Activated T-cell treated with anti-CD3 and anti-CD28 coated beads, Interleukin-2, amount 50 U/mL, for 24 hours (primary cell): ENCODE data around the gene RACGAP1.
A peak's percentile ranks its signal among the peaks of the same experiment; 100 is the strongest.
"Not testable (repeated sequence)": the region's sequence is repeated elsewhere in the genome, so short reads cannot be mapped to it uniquely, and the experiment has no call there.

ENCODE experiments used
- DNase-seq: peaks from one replicate; pipeline ENCODE4 v3.0.0-alpha.2; 2020
- H3K27ac Mint-ChIP-seq: 2 replicates; pipeline ENCODE4 v1.8.0; 2020; ENCODE audit warnings: mild to moderate bottlenecking, mixed read lengths
- H3K27me3 Mint-ChIP-seq: 2 replicates; pipeline ENCODE4 v1.8.0; 2020; ENCODE audit warnings: mixed read lengths
- H3K36me3 Mint-ChIP-seq: 2 replicates; pipeline ENCODE4 v1.8.0; 2020; ENCODE audit warnings: low read depth, mixed read lengths
- H3K4me1 Mint-ChIP-seq: 2 replicates; pipeline ENCODE4 v1.8.0; 2020; ENCODE audit warnings: low read depth, mixed read lengths
- H3K4me3 Mint-ChIP-seq: 2 replicates; pipeline ENCODE4 v1.8.0; 2020; ENCODE audit warnings: mild to moderate bottlenecking, moderate library complexity, mixed read lengths
- H3K9me3 Mint-ChIP-seq: 2 replicates; pipeline ENCODE4 v1.8.0; 2020; ENCODE audit warnings: mixed read lengths

The RACGAP1 gene

DNA sequence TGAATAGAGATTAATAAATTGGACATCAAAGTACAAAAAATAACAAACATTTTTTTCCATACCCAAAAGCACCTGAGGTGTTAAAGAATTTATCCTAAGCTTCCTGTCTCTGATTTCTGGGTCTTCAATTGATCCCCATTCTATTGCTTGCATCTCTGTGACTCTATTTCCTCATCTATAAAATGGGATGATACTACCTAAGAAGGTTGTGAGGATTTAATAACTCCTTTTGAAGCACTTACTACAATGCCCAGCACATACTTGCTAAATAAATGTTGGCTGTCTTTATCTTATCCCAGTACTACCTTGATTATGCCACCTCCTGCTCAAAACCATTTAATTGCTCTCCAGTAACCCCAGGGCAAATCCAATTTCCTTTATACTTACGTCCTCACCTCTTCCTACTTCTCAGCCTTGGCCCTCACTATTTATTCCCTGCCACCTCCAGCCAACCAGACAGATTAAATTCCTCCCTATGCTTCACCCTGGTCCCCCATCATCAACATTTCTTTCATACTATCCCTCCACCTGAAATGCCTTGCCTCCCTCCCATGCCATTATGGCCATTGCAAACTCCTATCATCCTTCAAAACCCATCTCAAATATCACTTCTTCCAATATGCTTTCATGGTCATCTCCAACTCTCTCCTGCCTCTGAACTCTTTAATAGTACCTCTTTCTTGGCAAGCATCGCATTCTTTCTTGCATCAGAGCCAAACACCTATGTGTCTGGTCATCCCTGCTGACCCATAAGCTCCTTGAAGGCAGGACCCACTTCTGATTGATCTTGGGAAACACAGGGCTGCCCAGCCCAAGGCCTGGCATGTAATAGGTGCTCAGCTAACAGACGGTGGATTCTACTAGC lies 24.2 kb upstream of the RACGAP1 start:
- Mint-ChIP-seq H3K9me3 (no peaks in the 10 kb centered on the region), H3K4me3 (no peak overlapping the region), H3K36me3 (no peaks in the 10 kb centered on the region), H3K27me3 (peaks cover 52% of the 10 kb centered on the region), H3K27ac (no peak overlapping the region), H3K4me1 (peaks cover 2% of the 10 kb centered on the region)
- no peak for DNase-seq

DNA sequence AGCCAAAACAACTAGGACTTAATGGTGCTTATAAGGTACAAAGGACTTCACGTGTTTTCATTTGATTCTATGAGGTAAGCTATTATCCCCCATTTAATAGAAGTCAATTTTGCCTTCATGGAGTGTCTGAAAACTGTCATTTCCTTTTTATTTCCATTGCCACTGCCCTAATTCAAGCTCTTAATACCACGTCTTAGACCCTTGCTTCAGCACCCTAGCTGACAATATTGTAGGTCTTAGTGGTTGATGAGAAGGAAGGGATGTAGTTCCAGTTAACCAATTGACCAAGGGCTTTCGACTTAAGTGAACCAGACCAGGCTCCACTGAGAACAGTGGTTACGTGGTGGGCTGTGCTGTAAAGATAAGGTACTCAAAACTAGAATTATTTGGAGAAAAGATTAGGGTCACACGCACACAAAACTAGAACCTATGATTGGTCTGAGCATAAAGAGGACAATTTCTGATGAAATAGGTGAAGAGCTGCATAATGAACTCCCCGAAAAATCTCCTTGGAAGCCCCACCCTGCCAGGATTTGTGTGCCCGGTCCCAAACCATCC lies 22.5 kb upstream of the RACGAP1 start:
- no peak for DNase-seq
- Mint-ChIP-seq H3K9me3 (no peaks in the 10 kb centered on the region), H3K27me3 (peaks cover 40% of the 10 kb centered on the region), H3K4me3 (no peak overlapping the region), H3K27ac (no peak overlapping the region), H3K36me3 (no peaks in the 10 kb centered on the region), H3K4me1 (peaks cover 18% of the 10 kb centered on the region)

DNA sequence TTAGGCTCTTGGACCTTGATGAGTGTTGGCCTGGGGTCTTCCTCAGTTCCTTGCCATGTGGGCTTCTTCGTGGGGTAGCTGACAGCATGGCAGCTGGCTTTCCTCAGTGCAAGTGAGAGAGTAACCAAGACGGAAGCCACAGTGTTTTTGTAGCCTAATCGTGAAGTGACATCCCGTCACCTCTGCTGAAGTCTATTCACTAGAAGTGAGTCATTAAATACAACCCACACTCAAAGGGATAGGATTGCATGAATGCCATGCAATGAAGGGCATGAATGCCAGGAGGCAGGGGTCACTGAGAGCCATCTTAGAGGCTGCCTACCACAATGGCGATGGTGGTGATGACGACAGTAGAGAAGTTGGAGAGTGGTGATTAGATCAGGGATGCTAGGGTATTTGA lies 18.6 kb upstream of the RACGAP1 start:
- peak; percentile 27 for DNase-seq
- H3K9me3 Mint-ChIP-seq, result no peaks in the 10 kb centered on the region
- H3K4me3 Mint-ChIP-seq, result no peak overlapping the region
- H3K36me3 Mint-ChIP-seq, result no peaks in the 10 kb centered on the region
- H3K27me3 Mint-ChIP-seq, result peaks cover 5% of the 10 kb centered on the region
- H3K4me1 Mint-ChIP-seq, result peaks cover 25% of the 10 kb centered on the region
- peak overlapping the region; percentile 59 for H3K27ac Mint-ChIP-seq

- DNase-seq, result no peak
- Mint-ChIP-seq H3K4me1 (peaks cover 25% of the 10 kb centered on the region), H3K36me3 (no peaks in the 10 kb centered on the region), H3K4me3 (no peak overlapping the region), H3K9me3 (no peaks in the 10 kb centered on the region), H3K27ac (peak overlapping the region; percentile 59), H3K27me3 (no peaks in the 10 kb centered on the region)
Measured at GRCh38 chr12:50043308-50043707, 18.0 kb upstream of the RACGAP1 start.

GRCh38 chr12:50042693-50043092 lies 17.4 kb upstream of the RACGAP1 start:
- no peaks in the 10 kb centered on the region for H3K36me3 Mint-ChIP-seq
- H3K4me1 Mint-ChIP-seq, result peaks cover 25% of the 10 kb centered on the region
- no peaks in the 10 kb centered on the region for H3K27me3 Mint-ChIP-seq
- H3K9me3 Mint-ChIP-seq, result no peaks in the 10 kb centered on the region
- H3K4me3 Mint-ChIP-seq, result no peak overlapping the region
- DNase-seq, result peak; percentile 27
- peak overlapping the region; percentile 61 for H3K27ac Mint-ChIP-seq

DNA sequence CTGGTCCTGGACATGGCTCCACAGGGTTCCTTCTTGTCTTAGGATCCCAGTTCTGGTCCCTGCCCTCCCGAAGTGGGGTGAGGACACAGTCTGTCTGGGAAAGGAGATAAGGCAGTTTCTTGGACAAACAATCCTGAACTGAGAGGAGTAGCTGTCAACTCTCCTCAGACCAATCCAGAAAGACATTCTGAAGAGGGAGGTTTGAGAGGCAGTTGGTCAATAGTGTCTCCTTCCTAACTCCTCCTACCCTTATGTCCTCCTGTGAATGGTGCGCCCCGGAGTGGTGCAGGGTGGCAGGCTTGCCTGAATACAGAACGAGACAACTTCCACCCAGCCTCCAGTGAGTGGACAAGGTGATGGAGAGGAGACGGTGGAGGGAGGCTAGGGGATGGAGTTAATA lies 16.7 kb upstream of the RACGAP1 start:
- no peaks in the 10 kb centered on the region for H3K9me3 Mint-ChIP-seq
- H3K4me1 Mint-ChIP-seq, result peaks cover 25% of the 10 kb centered on the region
- peak; percentile 25 for DNase-seq
- no peaks in the 10 kb centered on the region for H3K36me3 Mint-ChIP-seq
- no peaks in the 10 kb centered on the region for H3K27me3 Mint-ChIP-seq
- H3K27ac Mint-ChIP-seq, result peak overlapping the region; percentile 15
- H3K4me3 Mint-ChIP-seq, result no peak overlapping the region

DNA sequence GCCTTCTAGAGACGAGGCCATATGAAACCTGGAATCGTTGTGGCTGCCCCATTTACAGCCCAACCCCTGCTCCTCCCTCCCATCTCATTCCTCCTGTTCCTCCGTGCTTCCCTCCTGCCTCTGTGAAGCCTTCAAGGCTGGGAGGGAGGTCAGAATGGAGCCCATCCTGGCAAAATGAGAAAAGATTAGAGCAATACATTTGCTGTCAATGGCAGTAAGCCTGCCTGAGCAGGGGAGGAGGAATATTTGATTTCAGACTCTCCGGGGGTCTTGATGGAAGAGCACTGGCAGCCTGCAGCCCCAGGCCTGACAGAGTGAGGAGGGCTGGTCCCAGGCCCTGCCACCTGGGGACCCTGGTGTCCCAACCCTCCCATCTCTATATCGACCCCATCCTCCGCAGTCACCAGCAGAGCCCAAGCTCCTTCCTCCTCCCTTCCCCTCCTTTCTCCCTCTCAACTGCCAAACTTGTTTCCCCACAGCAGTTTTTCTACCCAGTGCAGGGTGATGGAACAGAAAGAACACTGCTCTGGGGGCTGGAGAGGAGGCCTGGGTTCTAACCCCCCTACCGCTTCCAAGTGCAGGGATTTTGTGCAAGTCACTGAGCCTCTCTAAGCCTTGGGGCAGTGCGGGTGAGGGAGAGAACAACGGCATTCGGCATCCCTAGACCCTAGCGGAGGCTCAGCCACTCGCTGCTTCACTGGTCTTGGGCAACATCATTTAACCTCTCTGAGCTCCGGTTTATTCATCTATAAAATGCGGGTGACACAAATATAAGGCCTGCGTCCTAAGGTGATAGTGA lies 16.0 kb upstream of the RACGAP1 start:
- no peaks in the 10 kb centered on the region for H3K9me3 Mint-ChIP-seq
- H3K4me1 Mint-ChIP-seq, result peaks cover 25% of the 10 kb centered on the region
- peak; percentile 20 for DNase-seq
- H3K36me3 Mint-ChIP-seq, result no peaks in the 10 kb centered on the region
- H3K4me3 Mint-ChIP-seq, result no peak overlapping the region
- H3K27ac Mint-ChIP-seq, result no peak overlapping the region
- H3K27me3 Mint-ChIP-seq, result peaks cover 4% of the 10 kb centered on the region

DNA sequence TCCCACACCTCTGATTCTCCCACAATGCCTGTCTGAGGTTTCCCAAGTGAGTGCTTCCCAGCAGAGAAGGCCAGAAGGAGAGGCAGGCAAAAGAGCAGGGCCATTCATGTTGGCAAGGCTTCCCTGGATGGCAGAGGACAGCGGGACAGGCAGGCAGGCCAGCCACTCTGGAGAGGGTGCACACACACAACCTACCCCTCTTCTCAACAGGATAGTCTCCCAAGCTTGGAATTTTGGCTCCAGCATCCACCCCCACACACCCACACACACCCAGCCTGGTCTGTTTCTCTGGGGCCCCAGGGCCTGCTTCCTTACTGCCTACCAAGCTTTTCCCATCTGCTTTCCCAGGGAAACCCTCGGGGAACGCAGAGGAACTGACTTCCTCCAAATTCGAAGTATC lies 15.4 kb upstream of the RACGAP1 start:
- Mint-ChIP-seq H3K36me3 (no peaks in the 10 kb centered on the region), H3K4me1 (peaks cover 25% of the 10 kb centered on the region), H3K4me3 (no peak overlapping the region), H3K9me3 (no peaks in the 10 kb centered on the region), H3K27ac (no peak overlapping the region), H3K27me3 (peaks cover 8% of the 10 kb centered on the region)
- no peak for DNase-seq

DNA sequence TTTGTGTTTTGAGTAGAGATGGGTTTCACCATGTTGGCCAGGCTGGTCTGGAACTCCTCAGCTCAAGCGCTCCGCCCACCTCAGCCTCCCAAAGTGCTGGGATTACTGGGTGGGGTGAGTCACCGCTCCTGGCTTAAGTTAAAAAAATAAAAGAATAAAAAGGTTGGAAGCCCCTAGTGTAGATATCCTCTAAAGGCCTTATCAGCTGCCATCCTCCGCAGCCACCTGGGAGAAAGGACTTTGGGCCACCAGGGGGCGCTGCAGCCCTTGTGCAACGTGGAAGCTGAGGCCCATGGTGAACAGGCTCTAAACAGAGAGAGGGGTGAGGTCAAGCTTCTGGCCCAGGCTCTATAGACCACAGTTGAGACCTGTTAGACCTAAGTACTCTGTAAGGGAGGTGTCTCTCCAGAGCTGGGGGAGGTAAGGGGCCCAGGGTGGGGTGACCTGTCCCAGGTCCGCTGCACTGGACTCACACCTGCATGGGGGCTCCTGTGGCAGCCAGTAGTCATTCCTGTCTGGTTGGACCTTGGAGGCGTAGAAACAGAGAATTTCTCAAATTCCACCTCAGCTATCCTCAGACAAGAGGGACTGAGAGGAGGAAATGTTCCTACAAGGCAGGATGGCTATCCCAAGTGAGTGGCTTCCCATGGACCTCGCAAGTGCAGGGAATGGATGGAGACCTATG lies 14.0 kb upstream of the RACGAP1 start:
- peak; percentile 92 for DNase-seq
- Mint-ChIP-seq H3K27ac (no peak overlapping the region), H3K4me1 (peaks cover 23% of the 10 kb centered on the region), H3K9me3 (no peaks in the 10 kb centered on the region), H3K36me3 (no peaks in the 10 kb centered on the region), H3K4me3 (no peak overlapping the region), H3K27me3 (peaks cover 13% of the 10 kb centered on the region)

GRCh38 chr12:50038336-50038735 lies 13.0 kb upstream of the RACGAP1 start:
- Mint-ChIP-seq H3K27me3 (peaks cover 19% of the 10 kb centered on the region), H3K4me3 (no peak overlapping the region), H3K9me3 (no peaks in the 10 kb centered on the region), H3K36me3 (no peaks in the 10 kb centered on the region), H3K4me1 (peaks cover 14% of the 10 kb centered on the region), H3K27ac (no peak overlapping the region)
- peak; percentile 3 for DNase-seq

- H3K27me3 Mint-ChIP-seq, result peaks cover 33% of the 10 kb centered on the region
- H3K4me1 Mint-ChIP-seq, result no peaks in the 10 kb centered on the region
- H3K9me3 Mint-ChIP-seq, result no peaks in the 10 kb centered on the region
- H3K27ac Mint-ChIP-seq, result no peak overlapping the region
- DNase-seq, result peak; percentile 28
- no peaks in the 10 kb centered on the region for H3K36me3 Mint-ChIP-seq
- H3K4me3 Mint-ChIP-seq, result no peak overlapping the region
Measured at GRCh38 chr12:50032854-50033581, 7.7 kb upstream of the RACGAP1 start.

- Mint-ChIP-seq H3K4me1 (no peaks in the 10 kb centered on the region), H3K4me3 (no peak overlapping the region), H3K27me3 (peaks cover 33% of the 10 kb centered on the region), H3K27ac (no peak overlapping the region), H3K36me3 (no peaks in the 10 kb centered on the region), H3K9me3 (no peaks in the 10 kb centered on the region)
- DNase-seq, result peak; percentile 23
Measured at GRCh38 chr12:50032515-50032853, 7.2 kb upstream of the RACGAP1 start.

DNA sequence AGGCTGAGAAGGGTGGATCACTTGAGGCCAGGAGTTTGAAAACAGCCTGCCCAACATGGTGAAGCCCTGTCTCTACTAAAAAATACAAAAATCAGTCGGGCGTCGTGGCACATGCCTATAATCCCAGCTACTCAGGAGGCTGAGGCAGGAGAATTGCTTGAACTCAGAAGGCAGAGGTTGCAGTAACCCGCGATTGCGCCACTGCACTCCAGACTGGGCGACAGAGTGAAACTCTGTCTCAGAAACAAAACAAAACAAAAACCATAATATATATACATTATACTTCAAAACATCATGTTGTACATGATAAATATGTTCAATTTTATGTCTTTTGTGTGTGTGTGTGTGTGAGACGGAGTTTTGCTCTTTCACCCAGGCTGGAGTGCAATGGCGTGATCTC lies 5.2 kb upstream of the RACGAP1 start:
- H3K36me3 Mint-ChIP-seq, H3K4me3 Mint-ChIP-seq, H3K27ac Mint-ChIP-seq, H3K9me3 Mint-ChIP-seq, H3K4me1 Mint-ChIP-seq: not testable (repeated sequence)
- peaks cover 25% of the 10 kb centered on the region for H3K27me3 Mint-ChIP-seq
- DNase-seq, result peak; percentile 1

GRCh38 chr12:50026691-50027090 lies 1.4 kb upstream of the RACGAP1 start:
- Mint-ChIP-seq H3K27ac (no peak overlapping the region), H3K36me3 (peaks cover 27% of the 10 kb centered on the region), H3K4me3 (no peak overlapping the region), H3K27me3 (peaks cover 3% of the 10 kb centered on the region), H3K9me3 (peaks cover 2% of the 10 kb centered on the region), H3K4me1 (peaks cover 19% of the 10 kb centered on the region)
- peak; percentile 1 for DNase-seq
